ENCODE measurements around the gene LGALS7.

LGALS7 gene

GRCh38 chr19:38723606-38723965, 49.7 kb downstream of the LGALS7 start:
- no peak overlapping the region for H3K4me3 ChIP-seq (ENCODE audit: low read depth, low read length, poor library complexity, severe bottlenecking)
- no peak overlapping the region for H2AFZ ChIP-seq (ENCODE audit: low read length)
- H3K79me2 ChIP-seq (ENCODE audit: insufficient read depth, low read length) = no peaks in the 10 kb centered on the region
- H3K4me2 ChIP-seq (ENCODE audit: low read length) = no peak overlapping the region
- TF ChIP-seq EZH2 (IDR thresholded peaks at IDR 0.05; ENCODE audit: borderline replicate concordance, low read length) (no peak), CTCF (IDR thresholded peaks at IDR 0.05; ENCODE audit: low read length) (no peak)
- H3F3A ChIP-seq (ENCODE audit: insufficient read depth, low read length) = no peaks in the 10 kb centered on the region
- H3K9me3 ChIP-seq (ENCODE audit: low read length) = no peaks in the 10 kb centered on the region
- H3K36me3 ChIP-seq (ENCODE audit: insufficient read depth, low read length) = peaks cover 69% of the 10 kb centered on the region
- no peak overlapping the region for H3K9ac ChIP-seq (ENCODE audit: low read length)
- H3K27ac ChIP-seq (ENCODE audit: low read depth, low read length, poor library complexity, severe bottlenecking) = no peak overlapping the region
- no peaks in the 10 kb centered on the region for H3K9me2 ChIP-seq (ENCODE audit: low read depth, low read length)
- no peaks in the 10 kb centered on the region for H3K27me3 ChIP-seq (ENCODE audit: insufficient read depth, low read length)
- no peaks in the 10 kb centered on the region for H3K4me1 ChIP-seq (ENCODE audit: insufficient read depth, low read length, severe bottlenecking)
- no peaks in the 10 kb centered on the region for H4K20me1 ChIP-seq (ENCODE audit: insufficient read depth, low read length)

DNA sequence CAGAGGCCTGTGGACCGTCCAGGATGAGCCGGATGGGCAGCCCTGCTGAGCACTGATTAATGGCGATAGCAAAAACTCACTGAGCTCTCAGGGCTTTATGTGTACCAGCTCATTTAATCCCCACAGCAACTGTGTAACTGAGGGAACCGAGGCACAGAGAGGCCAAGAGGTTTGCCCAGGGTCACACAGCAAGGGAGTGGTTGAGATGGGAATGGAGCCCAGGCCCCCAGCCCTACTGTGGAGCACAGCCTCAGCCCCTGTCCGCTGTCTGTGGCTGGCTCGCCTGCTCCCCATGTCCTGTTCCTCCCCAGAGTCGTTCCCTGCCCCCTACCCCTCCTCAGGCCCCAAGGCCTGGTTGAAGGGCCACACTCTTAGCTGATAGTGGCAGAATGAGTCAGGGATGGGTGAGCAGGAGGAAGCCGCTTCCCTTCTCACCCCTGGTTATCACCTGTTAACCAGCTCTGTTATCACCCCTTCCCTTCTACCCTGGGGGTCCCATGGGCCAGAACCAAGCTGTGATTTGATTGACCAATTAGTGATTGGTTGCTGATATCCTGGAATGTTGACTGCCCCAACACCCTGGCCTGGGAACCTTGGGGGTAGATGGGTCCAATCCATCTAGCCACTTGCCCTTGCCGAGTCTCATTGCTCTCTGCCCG, 50.2 kb downstream of the LGALS7 start:
- TF ChIP-seq EZH2 (IDR thresholded peaks at IDR 0.05; ENCODE audit: borderline replicate concordance, low read length) = no peak
- no peak for TF ChIP-seq CTCF (IDR thresholded peaks at IDR 0.05; ENCODE audit: low read length)
- H4K20me1 ChIP-seq (ENCODE audit: insufficient read depth, low read length) = no peaks in the 10 kb centered on the region
- H3K79me2 ChIP-seq (ENCODE audit: insufficient read depth, low read length) = no peaks in the 10 kb centered on the region
- no peak overlapping the region for H3K9ac ChIP-seq (ENCODE audit: low read length)
- H3K9me2 ChIP-seq (ENCODE audit: low read depth, low read length) = no peaks in the 10 kb centered on the region
- H2AFZ ChIP-seq (ENCODE audit: low read length) = no peak overlapping the region
- no peak overlapping the region for H3K27ac ChIP-seq (ENCODE audit: low read depth, low read length, poor library complexity, severe bottlenecking)
- no peaks in the 10 kb centered on the region for H3F3A ChIP-seq (ENCODE audit: insufficient read depth, low read length)
- H3K4me1 ChIP-seq (ENCODE audit: insufficient read depth, low read length, severe bottlenecking) = no peaks in the 10 kb centered on the region
- peaks cover 71% of the 10 kb centered on the region for H3K36me3 ChIP-seq (ENCODE audit: insufficient read depth, low read length)
- no peak overlapping the region for H3K4me3 ChIP-seq (ENCODE audit: low read depth, low read length, poor library complexity, severe bottlenecking)
- no peak overlapping the region for H3K4me2 ChIP-seq (ENCODE audit: low read length)
- no peaks in the 10 kb centered on the region for H3K27me3 ChIP-seq (ENCODE audit: insufficient read depth, low read length)
- H3K9me3 ChIP-seq (ENCODE audit: low read length) = no peaks in the 10 kb centered on the region

- H3K79me2 ChIP-seq (ENCODE audit: insufficient read depth, low read length) = no peaks in the 10 kb centered on the region
- TF ChIP-seq CTCF (IDR thresholded peaks at IDR 0.05; ENCODE audit: low read length) = no peak
- no peak for TF ChIP-seq EZH2 (IDR thresholded peaks at IDR 0.05; ENCODE audit: borderline replicate concordance, low read length)
- no peaks in the 10 kb centered on the region for H3K4me1 ChIP-seq (ENCODE audit: insufficient read depth, low read length, severe bottlenecking)
- no peak overlapping the region for H2AFZ ChIP-seq (ENCODE audit: low read length)
- no peaks in the 10 kb centered on the region for H3K9me3 ChIP-seq (ENCODE audit: low read length)
- no peak overlapping the region for H3K4me2 ChIP-seq (ENCODE audit: low read length)
- no peak overlapping the region for H3K9ac ChIP-seq (ENCODE audit: low read length)
- no peaks in the 10 kb centered on the region for H3K27me3 ChIP-seq (ENCODE audit: insufficient read depth, low read length)
- H3K9me2 ChIP-seq (ENCODE audit: low read depth, low read length) = no peaks in the 10 kb centered on the region
- peaks cover 71% of the 10 kb centered on the region for H3K36me3 ChIP-seq (ENCODE audit: insufficient read depth, low read length)
- H3K27ac ChIP-seq (ENCODE audit: low read depth, low read length, poor library complexity, severe bottlenecking) = no peak overlapping the region
- no peak overlapping the region for H3K4me3 ChIP-seq (ENCODE audit: low read depth, low read length, poor library complexity, severe bottlenecking)
- no peaks in the 10 kb centered on the region for H4K20me1 ChIP-seq (ENCODE audit: insufficient read depth, low read length)
- no peaks in the 10 kb centered on the region for H3F3A ChIP-seq (ENCODE audit: insufficient read depth, low read length)
Measured at GRCh38 chr19:38721979-38722773, 51.1 kb downstream of the LGALS7 start.

All from OCI-LY1 (cell line).